HUES64 (cell line): ENCODE results near the gene SLITRK6. TPM values are rescaled to one million over a fixed set of nuclear protein-coding genes. Genes with fewer than 3 reads are reported as not detected.

Experiments
- H3K27ac ChIP-seq: 2 replicates; pipeline ENCODE4 v1.7.0; 2013; ENCODE audit warnings: low read depth, low read length, inconsistent platforms
- H3K27me3 ChIP-seq: 2 replicates; pipeline ENCODE4 v1.6.1; 2013; ENCODE audit warnings: mild to moderate bottlenecking, low read length; ENCODE audit not compliant: insufficient read depth
- H3K36me3 ChIP-seq: 2 replicates; pipeline ENCODE4 v1.6.1; 2013; ENCODE audit warnings: mild to moderate bottlenecking, low read length; ENCODE audit not compliant: insufficient read depth
- H3K4me1 ChIP-seq: 2 replicates; pipeline ENCODE4 v1.6.1; 2013; ENCODE audit warnings: mild to moderate bottlenecking, low read length, moderate library complexity; ENCODE audit not compliant: insufficient read depth
- H3K4me3 ChIP-seq: 2 replicates; pipeline ENCODE4 v1.5.1; 2013; ENCODE audit warnings: mild to moderate bottlenecking, low read length, moderate library complexity
- H3K9ac ChIP-seq: 2 replicates; pipeline ENCODE4 v1.6.1; 2013; ENCODE audit warnings: mild to moderate bottlenecking, low read depth, low read length
- H3K9me3 ChIP-seq: 2 replicates; pipeline ENCODE4 v1.6.1; 2013; ENCODE audit warnings: low read depth, low read length; ENCODE audit not compliant: insufficient read depth
- WGBS: fragments of 150-250, 120-280 bp; methylation state at CpG from one replicate; pipeline ENCODE4 v1.1.7; 2013; ENCODE audit warnings: missing lambda C conversion rate; 5-methylcytosine and 5-hydroxymethylcytosine counted together
- polyA plus RNA-seq, 2 experiments: library from polyadenylated mRNA; stranded (reverse); fragments of 50-300 nt; gene quantifications; one replicate each; pipeline ENCODE4 v1.2.3, GENCODE V29; 2013

SLITRK6 gene
- polyA plus RNA-seq (2013, experiment 1 of 2) = 1.00 TPM
- 0.70 TPM for polyA plus RNA-seq (2013, experiment 2 of 2)

GRCh38 chr13:85799097-85799582 is at the start of gene SLITRK6:
TSS of gene SLITRK6 (minus strand) at chr13:85799419. CDS start at chr13:85796508, 2,911 bp downstream.
- Histone ChIP-seq H3K27ac (no peak within 1 kb of the TSS; the same call in 1 of the 2 replicates), H3K36me3 (no peaks in the 10 kb centered on the region), H3K4me3 (peak within 1 kb of the TSS; percentile 0; the same call in 1 of the 2 replicates), H3K9ac (no peak within 1 kb of the TSS), H3K4me1 (peaks cover 15% of the 10 kb centered on the region), H3K9me3 (no peaks in the 10 kb centered on the region), H3K27me3 (no peaks in the 10 kb centered on the region)
- 20% methylated on average over 3 of the region's 3 CpGs for WGBS

- peaks cover 22% of the 10 kb centered on the region for H3K9me3 ChIP-seq
- H3K36me3 ChIP-seq = no peaks in the 10 kb centered on the region
- H3K27ac ChIP-seq = no peak overlapping the region
- no peaks in the 10 kb centered on the region for H3K4me1 ChIP-seq
- no peak overlapping the region for H3K9ac ChIP-seq
- H3K4me3 ChIP-seq = no peak overlapping the region
- H3K27me3 ChIP-seq = no peaks in the 10 kb centered on the region
- 98% methylated on average over 4 of the region's 6 CpGs for WGBS
Observed at GRCh38 chr13:85847012-85847411, 47.8 kb upstream of the SLITRK6 start.

GRCh38 chr13:85841427-85841826 is 42.2 kb upstream of the SLITRK6 start:
- H3K9ac ChIP-seq = no peak overlapping the region
- H3K27me3 ChIP-seq = no peaks in the 10 kb centered on the region
- no peak overlapping the region for H3K27ac ChIP-seq
- no peaks in the 10 kb centered on the region for H3K9me3 ChIP-seq
- WGBS = 90% methylated on average over 2 of the region's 2 CpGs
- no peaks in the 10 kb centered on the region for H3K4me1 ChIP-seq
- no peak overlapping the region for H3K4me3 ChIP-seq
- H3K36me3 ChIP-seq = no peaks in the 10 kb centered on the region

- 96% methylated on average over 2 of the region's 2 CpGs for WGBS
Observed at GRCh38 chr13:85833921-85834320, 34.7 kb upstream of the SLITRK6 start.

GRCh38 chr13:85828094-85828684 is 29.0 kb upstream of the SLITRK6 start:
- Histone ChIP-seq H3K27ac (no peak overlapping the region), H3K9me3 (no peaks in the 10 kb centered on the region), H3K4me3 (no peak overlapping the region), H3K27me3 (no peaks in the 10 kb centered on the region), H3K36me3 (no peaks in the 10 kb centered on the region), H3K4me1 (no peaks in the 10 kb centered on the region), H3K9ac (no peak overlapping the region)
- WGBS = 83% methylated on average over 2 of the region's 2 CpGs

More at GRCh38 chr13:85833921-85834320, 34.7 kb upstream of the SLITRK6 start:
- H3K27me3 ChIP-seq = no peaks in the 10 kb centered on the region
- no peak overlapping the region for H3K9ac ChIP-seq
- H3K4me3 ChIP-seq = no peak overlapping the region
- H3K4me1 ChIP-seq = no peaks in the 10 kb centered on the region
- no peaks in the 10 kb centered on the region for H3K36me3 ChIP-seq
- H3K27ac ChIP-seq = no peak overlapping the region
- no peaks in the 10 kb centered on the region for H3K9me3 ChIP-seq

GRCh38 chr13:85825454-85825853 is 26.2 kb upstream of the SLITRK6 start:
- no peaks in the 10 kb centered on the region for H3K27me3 ChIP-seq
- no peak overlapping the region for H3K4me3 ChIP-seq
- no peaks in the 10 kb centered on the region for H3K36me3 ChIP-seq
- H3K9me3 ChIP-seq = no peaks in the 10 kb centered on the region
- no peak overlapping the region for H3K27ac ChIP-seq
- no peaks in the 10 kb centered on the region for H3K4me1 ChIP-seq
- 84% methylated on average over 3 of the region's 3 CpGs for WGBS
- H3K9ac ChIP-seq = no peak overlapping the region

- no peak overlapping the region for H3K4me3 ChIP-seq
- WGBS = 98% methylated on average over 7 of the region's 7 CpGs
- H3K4me1 ChIP-seq = no peaks in the 10 kb centered on the region
- H3K27me3 ChIP-seq = no peaks in the 10 kb centered on the region
- no peak overlapping the region for H3K9ac ChIP-seq
- no peaks in the 10 kb centered on the region for H3K9me3 ChIP-seq
- H3K36me3 ChIP-seq = no peaks in the 10 kb centered on the region
- H3K27ac ChIP-seq = no peak overlapping the region
Observed at GRCh38 chr13:85823832-85824231, 24.6 kb upstream of the SLITRK6 start.

GRCh38 chr13:85819513-85819912 is 20.3 kb upstream of the SLITRK6 start:
- no peak overlapping the region for H3K27ac ChIP-seq
- H3K4me1 ChIP-seq = no peaks in the 10 kb centered on the region
- no peaks in the 10 kb centered on the region for H3K36me3 ChIP-seq
- 100% methylated on average over 2 of the region's 2 CpGs for WGBS
- no peak overlapping the region for H3K9ac ChIP-seq
- H3K9me3 ChIP-seq = no peaks in the 10 kb centered on the region
- H3K27me3 ChIP-seq = no peaks in the 10 kb centered on the region
- H3K4me3 ChIP-seq = no peak overlapping the region

- Histone ChIP-seq H3K9ac (no peak overlapping the region), H3K4me3 (no peak overlapping the region), H3K4me1 (no peaks in the 10 kb centered on the region), H3K27me3 (no peaks in the 10 kb centered on the region), H3K36me3 (no peaks in the 10 kb centered on the region), H3K9me3 (no peaks in the 10 kb centered on the region), H3K27ac (no peak overlapping the region)
Observed at GRCh38 chr13:85816413-85816812, 17.2 kb upstream of the SLITRK6 start.

GRCh38 chr13:85812282-85812681 is 13.1 kb upstream of the SLITRK6 start:
- no peaks in the 10 kb centered on the region for H3K9me3 ChIP-seq
- H3K27me3 ChIP-seq = no peaks in the 10 kb centered on the region
- no peak overlapping the region for H3K9ac ChIP-seq
- no peak overlapping the region for H3K4me3 ChIP-seq
- 94% methylated on average over 1 of the region's 1 CpG for WGBS
- H3K36me3 ChIP-seq = no peaks in the 10 kb centered on the region
- H3K27ac ChIP-seq = no peak overlapping the region
- H3K4me1 ChIP-seq = no peaks in the 10 kb centered on the region

- WGBS = 67% methylated on average over 1 of the region's 1 CpG
- Histone ChIP-seq H3K4me3 (no peak overlapping the region), H3K36me3 (no peaks in the 10 kb centered on the region)
Observed at GRCh38 chr13:85808811-85809210, 9.6 kb upstream of the SLITRK6 start.

More at GRCh38 chr13:85808811-85809210, 9.6 kb upstream of the SLITRK6 start:
- no peak overlapping the region for H3K9ac ChIP-seq
- no peaks in the 10 kb centered on the region for H3K9me3 ChIP-seq
- no peaks in the 10 kb centered on the region for H3K4me1 ChIP-seq
- H3K27me3 ChIP-seq = no peaks in the 10 kb centered on the region
- no peak overlapping the region for H3K27ac ChIP-seq
